ENCODE data around the gene VPS8. TPM values are rescaled to one million over a fixed set of nuclear protein-coding genes. Genes with fewer than 3 reads are reported as not detected.

Gene VPS8
- total RNA-seq, 1 donor from 2014 or later = 48.2 TPM

GRCh38 chr3:185041540-185041939 is 229.6 kb downstream of the VPS8 start:
- no peak for DNase-seq (ENCODE audit: extremely low read depth, low read depth, low spot score)

- no peak for DNase-seq (ENCODE audit: extremely low read depth, low read depth, low spot score)
Observed at GRCh38 chr3:185042312-185043050, 230.5 kb downstream of the VPS8 start.

DNA sequence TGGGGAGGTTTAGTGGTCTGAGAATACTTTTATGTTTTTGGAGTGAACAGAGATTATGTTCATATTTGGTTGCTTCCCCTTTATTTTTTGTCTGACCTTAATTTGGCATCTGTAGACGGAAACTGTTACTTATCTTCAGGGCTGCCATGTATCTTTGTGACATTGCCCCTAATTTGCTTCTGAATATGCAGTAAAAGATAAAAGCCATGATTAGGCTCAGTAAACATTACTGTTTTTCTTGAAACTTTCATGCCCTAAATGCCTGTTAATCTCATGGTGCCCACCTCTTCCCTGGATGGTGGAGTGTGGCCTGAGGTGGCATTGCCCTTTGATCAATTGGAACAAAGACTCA is 234.2 kb downstream of the VPS8 start:
- DNase-seq (ENCODE audit: extremely low read depth, low read depth, low spot score) = no peak

DNA sequence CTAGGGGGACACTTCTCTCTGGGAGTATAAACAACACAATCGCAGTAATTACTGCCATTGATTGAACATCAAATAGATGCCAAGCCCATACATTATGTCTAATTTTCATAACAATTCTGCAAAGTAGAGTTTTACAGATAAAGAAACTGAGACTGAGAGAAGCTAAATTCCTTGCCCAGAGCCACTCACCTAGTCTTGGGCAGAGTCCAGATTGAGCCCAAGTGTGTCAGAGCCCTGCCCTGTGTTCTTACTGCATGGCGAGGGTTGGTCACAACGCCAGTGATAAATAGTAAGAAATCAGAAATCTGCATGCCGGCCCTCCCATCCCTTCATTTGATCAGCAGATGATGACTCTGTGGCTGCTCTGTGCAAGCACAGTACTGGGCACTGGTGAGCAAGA is 234.6 kb downstream of the VPS8 start:
- no peak for DNase-seq (ENCODE audit: extremely low read depth, low read depth, low spot score)

GRCh38 chr3:185049710-185050109 is 237.7 kb downstream of the VPS8 start:
- DNase-seq (ENCODE audit: extremely low read depth, low read depth, low spot score) = no peak

- no peak for DNase-seq (ENCODE audit: extremely low read depth, low read depth, low spot score)
Observed at GRCh38 chr3:185051801-185052200, 239.8 kb downstream of the VPS8 start.

DNA sequence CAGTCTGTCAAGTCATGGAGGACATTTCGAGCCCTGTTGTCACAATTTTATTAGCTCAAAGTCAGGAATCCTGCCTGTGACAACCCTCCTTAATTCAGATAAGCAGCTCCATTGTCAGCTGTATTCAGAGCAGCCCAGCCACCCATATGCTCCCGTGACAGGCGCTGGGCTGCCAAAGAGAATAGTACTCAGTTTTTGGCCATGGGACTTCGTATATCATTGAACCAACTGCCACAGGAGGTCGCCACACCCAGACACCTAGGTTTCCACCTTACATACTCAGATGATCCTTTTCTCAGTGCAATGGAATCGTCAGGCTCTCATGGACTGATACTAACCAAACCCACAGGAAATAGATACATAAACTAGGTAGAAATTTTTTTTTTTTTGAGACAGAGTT is 240.7 kb downstream of the VPS8 start:
- DNase-seq (ENCODE audit: extremely low read depth, low read depth, low spot score) = no peak

DNA sequence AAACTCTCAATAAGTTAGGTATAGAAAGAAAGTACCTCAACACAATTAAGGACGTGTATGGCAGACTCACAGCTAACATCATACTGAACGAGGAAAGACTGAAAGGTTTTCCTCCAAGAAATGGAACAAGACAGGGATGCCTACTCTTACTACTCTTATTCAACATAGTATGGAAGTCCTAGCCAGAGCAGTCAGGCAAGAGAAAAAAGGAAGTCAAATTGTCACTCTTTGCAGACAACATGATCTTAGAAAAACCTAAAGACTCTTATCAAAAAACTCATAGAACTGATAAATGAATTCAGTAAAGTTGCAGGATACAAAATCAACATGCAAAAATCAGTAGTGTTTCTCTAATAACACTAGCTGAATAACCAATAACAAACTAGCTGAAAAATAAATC is 244.9 kb downstream of the VPS8 start:
- no peak for DNase-seq (ENCODE audit: extremely low read depth, low read depth, low spot score)

DNA sequence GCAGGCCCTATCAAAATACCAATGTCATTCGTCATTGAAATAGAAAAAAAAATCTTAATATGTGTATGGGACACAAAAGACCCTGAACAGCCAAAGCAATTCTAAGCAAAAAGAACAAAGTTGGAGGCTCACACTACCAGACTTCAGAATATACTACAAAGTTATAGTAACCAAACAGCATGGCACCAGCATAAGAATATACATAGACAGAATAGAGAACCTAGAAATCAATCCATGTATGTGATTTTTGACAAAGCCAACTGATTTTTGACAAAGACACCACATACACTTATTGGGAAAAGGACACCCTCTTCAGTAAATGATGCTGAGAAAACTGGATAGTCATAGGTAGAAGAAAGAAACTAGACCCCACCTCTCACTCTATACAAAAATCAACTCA is 245.9 kb downstream of the VPS8 start:
- DNase-seq (ENCODE audit: extremely low read depth, low read depth, low spot score) = no peak

GRCh38 chr3:185058796-185059195 is 246.8 kb downstream of the VPS8 start:
- DNase-seq (ENCODE audit: extremely low read depth, low read depth, low spot score) = no peak

DNA sequence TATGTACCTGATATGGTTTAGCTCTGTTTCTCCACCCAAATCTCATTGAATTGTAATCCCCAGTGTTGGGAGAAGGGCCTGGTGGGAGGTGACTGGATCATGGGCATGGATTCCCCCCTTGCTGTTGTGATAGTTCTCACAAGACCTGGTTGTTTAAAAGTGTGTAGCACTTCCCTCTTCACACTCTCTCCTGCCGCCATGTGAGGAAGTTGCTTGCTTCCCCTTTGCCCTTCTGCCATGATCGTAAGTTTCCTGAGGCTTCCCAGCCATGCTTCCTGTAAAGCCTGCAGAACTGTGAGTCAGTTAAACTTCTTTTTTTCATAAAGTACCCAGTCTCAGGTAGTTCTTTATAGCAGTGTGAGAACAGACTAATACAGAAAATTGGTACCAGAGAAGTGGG is 247.8 kb downstream of the VPS8 start:
- no peak for DNase-seq (ENCODE audit: extremely low read depth, low read depth, low spot score)

DNA sequence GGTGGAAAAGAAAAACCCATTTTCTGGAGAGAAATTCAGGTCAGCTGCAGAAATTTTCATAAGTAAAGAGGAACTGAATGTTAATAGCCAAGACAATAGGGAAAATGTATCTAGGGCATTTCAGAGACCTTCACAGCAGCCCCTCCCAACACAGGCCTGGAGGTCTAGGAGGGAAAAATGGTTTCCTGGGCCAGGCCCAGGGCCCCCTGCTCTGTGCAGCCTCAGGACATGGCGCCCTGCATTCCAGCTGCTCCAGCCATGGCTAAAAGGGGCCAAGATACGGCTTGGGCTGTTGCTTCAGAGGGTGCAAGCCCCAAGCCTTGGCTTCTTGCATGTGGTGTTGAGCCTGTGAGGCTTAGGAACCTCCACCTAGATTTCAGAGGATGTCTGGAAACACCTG is 248.7 kb downstream of the VPS8 start:
- no peak for DNase-seq (ENCODE audit: extremely low read depth, low read depth, low spot score)

GRCh38 chr3:185062191-185062590 is 250.2 kb downstream of the VPS8 start:
- no peak for DNase-seq (ENCODE audit: extremely low read depth, low read depth, low spot score)

- no peak for DNase-seq (ENCODE audit: extremely low read depth, low read depth, low spot score)
Observed at GRCh38 chr3:185063431-185063830, 251.5 kb downstream of the VPS8 start.

DNA sequence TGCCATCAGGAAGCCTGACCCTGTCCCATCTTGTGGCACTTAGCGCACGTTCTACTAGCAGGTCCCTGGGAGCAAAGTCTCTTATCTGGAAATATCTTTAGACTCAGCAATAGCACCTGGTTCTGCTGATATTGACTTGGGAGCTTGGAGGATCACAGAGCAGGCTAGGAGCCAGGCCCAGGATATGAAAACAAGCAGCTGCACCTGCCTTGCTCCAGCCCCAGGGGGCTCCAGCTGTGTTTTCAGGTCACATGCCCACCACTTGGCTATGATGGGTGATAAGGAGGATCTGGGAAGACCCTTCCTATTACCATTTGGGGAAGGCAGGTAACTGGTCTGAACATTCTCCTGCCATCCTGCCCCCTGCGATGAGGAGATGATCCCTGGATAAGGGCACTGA is 253.1 kb downstream of the VPS8 start:
- DNase-seq (ENCODE audit: extremely low read depth, low read depth, low spot score) = no peak

- no peak for DNase-seq (ENCODE audit: extremely low read depth, low read depth, low spot score)
Observed at GRCh38 chr3:185066251-185066650, 254.3 kb downstream of the VPS8 start.

DNA sequence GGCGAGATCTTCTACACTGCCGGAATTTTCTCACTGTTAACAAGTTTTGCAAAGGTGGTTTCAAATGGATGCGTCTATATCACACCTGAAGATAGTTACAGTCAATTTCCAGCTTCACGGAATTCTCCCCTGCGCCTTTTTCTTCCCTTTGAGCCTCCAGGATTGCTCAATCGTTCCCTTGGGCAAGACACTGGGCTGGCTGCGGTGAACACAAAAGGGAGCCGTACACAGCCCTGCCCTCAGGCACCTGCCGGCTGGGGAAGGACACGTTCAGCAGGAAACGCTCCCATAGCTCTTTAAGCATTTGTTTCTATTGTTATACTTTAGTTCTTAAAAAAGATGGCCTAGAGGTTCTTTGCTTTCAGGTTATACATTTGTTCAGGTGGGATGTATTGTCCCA is 255.2 kb downstream of the VPS8 start:
- no peak for DNase-seq (ENCODE audit: extremely low read depth, low read depth, low spot score)

GRCh38 chr3:185069037-185070030 is 257.4 kb downstream of the VPS8 start:
- no peak for DNase-seq (ENCODE audit: extremely low read depth, low read depth, low spot score)

GRCh38 chr3:185070491-185071286 is 258.7 kb downstream of the VPS8 start:
- no peak for DNase-seq (ENCODE audit: extremely low read depth, low read depth, low spot score)

GRCh38 chr3:185071287-185071800 is 259.4 kb downstream of the VPS8 start:
- no peak for DNase-seq (ENCODE audit: extremely low read depth, low read depth, low spot score)

- no peak for DNase-seq (ENCODE audit: extremely low read depth, low read depth, low spot score)
Observed at GRCh38 chr3:185075547-185075946, 263.6 kb downstream of the VPS8 start.
